GM11168 (cell line): Measurements from ENCODE around the gene ZBTB46.
"Not testable (repeated sequence)": the region's sequence is repeated elsewhere in the genome, so short reads cannot be mapped to it uniquely, and the experiment has no call there.

Experiments used
- in situ Hi-C: fragments of 300-500 bp; cut with MboI; formaldehyde crosslinking; loops from one replicate; pipeline ENCODE4 v1.12.0; 2022; ENCODE audit warnings: low sequenced_read_pairs; ENCODE audit not compliant: unreplicated experiment

Gene ZBTB46

GRCh38 chr20:63740070-63740626, 90.9 kb downstream of the ZBTB46 start:
- in situ Hi-C loops = no loop called here

- in situ Hi-C loops = no loop called here
Observed at GRCh38 chr20:63739130-63740069, 91.7 kb downstream of the ZBTB46 start, which contains the start of gene SLC2A4RG. SLC2A4RG (plus strand) TSS chr20:63739776; CDS start chr20:63739913, 137 bp downstream.

GRCh38 chr20:63738687-63739129, 92.4 kb downstream of the ZBTB46 start:
- in situ Hi-C loops = no loop called here

DNA sequence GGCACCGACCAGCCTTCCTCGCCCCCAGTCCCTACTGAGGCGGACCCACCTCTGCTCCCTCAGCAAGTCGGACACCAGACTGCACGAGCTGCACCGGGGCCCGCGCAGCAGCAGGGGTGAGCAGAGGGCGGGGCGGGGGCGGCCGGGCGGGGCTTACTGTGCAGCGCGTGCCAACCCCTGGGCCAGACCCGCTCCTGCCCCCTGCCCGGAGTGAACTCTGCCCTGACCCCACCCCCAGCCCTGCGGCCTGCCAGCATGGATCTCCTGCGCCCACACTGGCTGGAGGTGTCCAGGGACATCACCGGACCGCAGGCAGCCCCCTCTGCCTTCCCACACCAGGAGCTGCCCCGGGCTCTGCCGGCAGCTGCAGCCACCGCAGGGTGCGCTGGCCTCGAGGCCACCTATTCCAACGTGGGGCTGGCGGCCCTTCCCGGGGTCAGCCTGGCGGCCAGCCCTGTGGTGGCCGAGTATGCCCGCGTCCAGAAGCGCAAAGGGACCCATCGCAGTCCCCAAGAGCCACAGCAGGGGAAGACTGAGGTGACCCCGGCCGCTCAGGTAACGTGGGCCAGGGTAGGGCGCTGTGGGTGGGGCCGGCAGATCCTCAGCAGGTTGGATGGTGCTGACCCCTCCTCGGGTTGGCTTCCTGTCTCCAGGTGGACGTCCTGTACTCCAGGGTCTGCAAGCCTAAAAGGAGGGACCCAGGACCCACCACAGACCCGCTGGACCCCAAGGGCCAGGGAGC, 92.9 kb downstream of the ZBTB46 start:
- in situ Hi-C loops = no loop called here

GRCh38 chr20:63737695-63737944, 93.4 kb downstream of the ZBTB46 start:
- in situ Hi-C loops = no loop called here

GRCh38 chr20:63736893-63737694, 94.0 kb downstream of the ZBTB46 start:
- in situ Hi-C loops = no loop called here

- in situ Hi-C loops = no loop called here
Observed at GRCh38 chr20:63735859-63736718, 95.0 kb downstream of the ZBTB46 start, which contains the start of gene LIME1. LIME1 (plus strand) TSS chr20:63736664; CDS start chr20:63737550, 886 bp downstream.

DNA sequence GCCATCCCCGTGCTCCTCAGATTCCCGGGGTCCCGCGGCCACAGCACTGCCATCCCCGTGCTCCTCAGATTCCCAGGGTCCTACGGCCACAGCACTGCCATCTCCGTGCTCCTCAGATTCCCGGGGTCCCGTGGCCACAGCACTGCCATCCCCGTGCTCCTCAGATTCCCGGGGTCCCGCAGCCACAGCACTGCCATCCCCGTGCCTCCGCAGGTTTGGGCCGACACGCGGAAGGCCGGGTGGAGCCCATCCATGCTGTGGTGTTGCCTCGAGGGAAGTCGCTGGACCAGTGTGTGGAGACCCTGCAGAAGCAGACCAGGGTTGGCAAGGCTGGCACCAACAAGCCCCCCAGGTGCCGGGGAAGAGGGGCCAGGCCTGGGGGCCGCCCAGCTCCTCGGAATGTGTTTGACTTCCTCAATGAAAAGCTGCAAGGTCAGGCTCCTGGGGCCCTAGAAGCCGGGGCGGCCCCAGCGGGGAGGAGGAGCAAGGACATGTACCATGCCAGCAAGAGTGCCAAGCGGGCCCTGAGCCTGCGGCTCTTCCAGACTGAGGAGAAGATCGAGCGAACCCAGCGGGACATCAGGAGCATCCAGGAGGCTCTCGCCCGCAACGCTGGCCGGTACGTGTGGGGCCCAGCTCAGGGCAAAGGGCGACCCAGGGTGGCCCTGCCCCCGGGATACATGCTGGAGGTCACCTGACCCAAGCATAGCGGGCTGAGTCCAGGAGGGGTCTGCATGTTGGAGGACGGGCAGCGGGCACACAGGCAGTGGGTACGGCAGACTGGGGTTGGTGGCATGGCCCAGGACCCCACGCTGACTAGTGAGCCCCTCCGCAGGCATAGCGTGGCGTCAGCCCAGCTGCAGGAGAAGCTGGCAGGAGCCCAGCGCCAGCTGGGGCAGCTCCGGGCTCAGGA, 95.9 kb downstream of the ZBTB46 start:
- in situ Hi-C loops = no loop called here

DNA sequence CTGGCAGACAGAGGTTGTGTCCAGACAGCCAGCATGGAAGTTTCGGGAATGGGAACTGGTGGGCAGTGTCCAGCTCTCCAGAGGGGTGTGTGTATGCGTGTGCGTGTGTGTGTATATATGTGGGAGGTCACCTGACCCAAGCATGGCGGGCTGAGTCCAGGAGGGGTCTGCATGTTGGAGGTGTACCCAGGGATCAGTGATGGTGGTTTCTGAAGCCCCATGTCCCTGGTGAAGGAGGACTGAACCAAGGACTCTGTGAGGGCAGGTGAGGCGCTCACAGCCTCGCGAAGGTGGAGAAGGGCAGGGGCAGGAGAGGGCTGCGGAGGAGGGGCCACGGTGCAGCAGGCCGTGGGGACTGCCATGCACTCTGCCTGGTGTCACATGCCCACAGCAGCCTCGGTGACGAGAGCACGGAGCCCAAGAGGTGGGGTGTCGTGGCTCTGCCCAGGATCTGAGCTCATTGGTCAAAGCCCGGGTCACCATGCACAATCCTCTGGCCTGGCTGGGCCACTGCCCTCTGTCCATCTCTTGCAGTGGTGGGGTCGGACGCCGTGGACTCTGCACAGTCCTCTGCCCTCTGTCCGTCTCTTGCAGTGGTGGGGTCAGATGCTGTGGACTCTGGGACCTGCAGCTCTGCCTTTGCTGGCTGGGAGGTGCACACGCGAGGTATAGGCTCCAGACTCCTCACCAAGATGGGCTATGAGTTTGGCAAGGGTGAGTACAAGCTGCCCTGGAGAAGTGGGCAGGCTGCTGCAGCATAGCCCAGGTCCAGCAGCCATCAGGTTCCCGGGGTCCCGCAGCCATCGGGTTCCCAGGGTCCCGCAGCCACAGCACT, 96.7 kb downstream of the ZBTB46 start:
- in situ Hi-C loops = no loop called here

- in situ Hi-C loops = no loop called here
Observed at GRCh38 chr20:63733579-63734081, 97.4 kb downstream of the ZBTB46 start.

DNA sequence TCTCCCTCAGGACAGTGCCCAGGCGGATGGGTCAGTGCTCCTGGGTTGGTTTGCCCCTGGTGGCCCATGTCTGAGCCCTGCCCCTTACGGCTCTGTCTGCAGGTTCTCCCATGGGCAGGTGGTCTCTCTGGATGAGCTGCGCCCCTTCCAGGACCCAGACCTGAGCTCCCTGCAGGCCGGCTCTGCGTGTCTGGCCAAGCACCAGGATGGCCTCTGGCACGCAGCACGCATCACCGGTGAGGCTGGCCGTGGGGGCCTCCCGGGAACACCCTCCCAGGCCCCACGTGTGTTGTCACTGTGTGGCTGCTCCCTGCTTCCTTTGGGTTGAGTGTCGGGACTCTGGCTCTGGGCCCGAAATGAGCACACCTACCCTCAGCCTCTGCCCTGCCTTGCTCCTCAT, 97.9 kb downstream of the ZBTB46 start:
- in situ Hi-C loops = no loop called here

- in situ Hi-C loops = no loop called here
Observed at GRCh38 chr20:63732118-63733095, 98.7 kb downstream of the ZBTB46 start.

DNA sequence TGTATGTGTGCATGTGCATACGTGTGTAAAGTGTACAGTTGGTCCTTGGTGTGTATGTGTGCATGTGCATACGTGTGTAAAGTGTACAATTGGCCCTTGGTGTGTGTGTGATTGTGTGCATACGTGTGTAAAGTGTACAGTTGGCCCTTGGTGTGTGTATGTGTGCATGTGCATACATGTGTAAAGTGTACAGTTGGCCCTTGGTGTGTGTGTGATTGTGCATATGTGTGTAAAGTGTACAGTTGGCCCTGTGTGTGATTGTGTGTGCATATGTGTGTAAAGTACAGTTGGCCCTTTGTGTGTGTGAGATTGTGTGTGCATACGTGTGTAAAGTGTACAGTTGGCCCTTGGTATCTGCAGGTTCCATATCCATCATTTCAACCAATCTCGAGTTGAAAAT, 99.7 kb downstream of the ZBTB46 start:
- in situ Hi-C loops = no loop called here

DNA sequence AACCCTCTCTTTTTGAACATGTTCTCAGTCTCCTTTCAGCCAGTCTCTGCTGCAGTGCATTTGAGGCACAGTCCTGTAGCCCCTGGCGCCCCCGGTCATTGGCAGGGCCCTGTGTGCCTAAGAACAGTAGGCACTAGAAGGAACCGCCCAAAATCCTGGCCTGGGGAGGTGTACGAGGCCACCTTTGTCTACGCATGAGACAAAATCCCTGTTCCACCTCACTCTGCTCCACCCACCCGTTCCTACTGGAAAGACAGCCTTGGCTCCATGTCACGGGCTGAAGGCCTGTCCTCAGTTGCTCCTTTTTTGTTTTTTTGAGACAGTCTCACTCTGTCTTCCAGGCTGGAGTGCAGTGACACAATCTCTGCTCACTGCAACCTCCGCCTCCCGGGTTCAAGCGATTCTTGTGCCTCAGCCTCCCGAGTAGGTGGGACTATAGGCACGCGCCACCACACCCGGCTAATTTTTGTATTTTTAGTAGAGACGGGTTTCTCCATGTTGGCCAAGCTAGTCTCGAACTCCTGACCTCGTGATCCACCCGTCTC, 100.8 kb downstream of the ZBTB46 start:
- in situ Hi-C loops = not testable (repeated sequence)

- in situ Hi-C loops = not testable (repeated sequence)
Observed at GRCh38 chr20:63722967-63723622, 108.0 kb downstream of the ZBTB46 start.
